HG03108 (cell line): ENCODE measurements around the gene RTF1.

ENCODE experiments used
- ATAC-seq: cut with Tn5 transposase; IDR thresholded peaks from one replicate; pipeline ENCODE4 v1.9.1; 2021; ENCODE audit warnings: moderate library complexity; ENCODE audit not compliant: unreplicated experiment

The RTF1 gene

GRCh38 chr15:41502795-41503668 lies 86.1 kb downstream of the RTF1 start:
- no peak for ATAC-seq

- ATAC-seq, result no peak
Observed at GRCh38 chr15:41503669-41504010, 86.7 kb downstream of the RTF1 start.

GRCh38 chr15:41504751-41505492 lies 88.0 kb downstream of the RTF1 start:
- no peak for ATAC-seq

DNA sequence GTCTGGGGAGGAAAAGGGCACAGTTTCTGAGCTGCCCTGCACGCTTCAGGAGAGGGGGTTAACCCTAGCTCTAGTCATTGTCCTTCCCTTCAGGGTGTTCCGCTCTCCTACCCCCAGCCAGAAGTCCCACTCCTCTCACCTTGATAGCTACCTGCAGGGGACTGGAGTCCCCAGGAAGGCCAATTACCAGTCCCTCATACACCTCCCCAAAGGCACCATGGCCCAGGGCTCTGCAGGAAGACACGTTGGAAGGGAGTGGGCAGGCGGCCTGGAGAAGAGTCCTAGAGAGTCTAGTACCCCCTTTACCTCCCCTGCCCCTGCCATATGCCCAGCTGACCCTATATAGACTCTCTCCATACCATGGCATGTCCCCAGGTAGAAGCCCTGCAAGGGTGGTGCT lies 88.9 kb downstream of the RTF1 start:
- no peak for ATAC-seq

DNA sequence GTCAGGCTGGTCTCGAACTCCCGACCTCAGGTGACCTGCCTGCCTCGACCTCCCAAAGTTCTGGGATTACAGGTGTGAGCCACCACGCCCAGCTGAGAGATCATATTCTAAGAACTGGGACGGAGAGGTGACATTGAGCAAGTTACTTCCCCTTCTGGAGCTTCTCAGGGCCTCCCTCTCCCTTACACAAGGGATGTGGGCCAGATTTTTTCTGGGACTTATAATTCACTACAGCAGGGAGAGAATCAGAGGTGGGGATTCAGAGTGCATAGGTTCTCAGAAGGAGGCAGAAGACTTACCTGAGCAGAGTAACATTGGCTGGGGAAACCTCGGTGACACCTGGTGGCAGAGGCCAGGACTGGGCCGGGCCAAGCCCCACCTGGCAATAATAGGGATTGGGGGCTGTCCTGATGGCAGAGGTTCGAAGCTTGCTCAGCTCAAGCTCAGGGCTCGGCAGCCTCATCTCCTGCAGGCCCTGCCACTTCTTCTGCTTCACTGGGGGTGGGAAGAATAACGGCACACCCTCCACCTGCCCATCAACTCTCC lies 90.0 kb downstream of the RTF1 start:
- ATAC-seq, result no peak

- ATAC-seq, result no peak
Observed at GRCh38 chr15:41507820-41508290, 91.0 kb downstream of the RTF1 start.

- ATAC-seq, result no peak
Observed at GRCh38 chr15:41510728-41511127, 93.8 kb downstream of the RTF1 start.

- ATAC-seq, result no peak
Observed at GRCh38 chr15:41511331-41511898, 94.5 kb downstream of the RTF1 start.

DNA sequence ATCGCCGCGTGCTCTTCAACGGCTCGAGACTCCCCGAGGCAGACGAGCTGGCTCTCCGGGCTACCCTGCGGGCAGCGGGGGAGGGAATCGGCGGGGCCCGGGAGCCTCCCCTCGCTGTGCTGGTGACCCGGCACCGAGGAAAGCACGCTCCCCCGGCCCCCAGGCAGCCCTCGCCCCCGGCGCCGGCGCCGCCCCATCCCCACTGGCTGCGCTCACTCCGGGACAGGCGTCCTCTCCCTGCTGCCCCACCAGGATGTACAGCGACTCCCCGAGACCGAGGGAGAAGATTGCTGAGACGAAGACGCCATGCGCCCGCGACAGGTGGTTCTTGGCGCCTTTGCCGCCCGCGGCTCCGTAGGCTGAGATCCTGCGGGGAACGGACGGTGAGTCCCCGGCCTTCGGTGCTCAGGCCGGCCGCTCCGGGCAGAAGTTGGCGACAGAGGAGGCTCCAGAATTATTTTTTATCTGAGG lies 95.0 kb downstream of the RTF1 start:
- ATAC-seq, result no peak

DNA sequence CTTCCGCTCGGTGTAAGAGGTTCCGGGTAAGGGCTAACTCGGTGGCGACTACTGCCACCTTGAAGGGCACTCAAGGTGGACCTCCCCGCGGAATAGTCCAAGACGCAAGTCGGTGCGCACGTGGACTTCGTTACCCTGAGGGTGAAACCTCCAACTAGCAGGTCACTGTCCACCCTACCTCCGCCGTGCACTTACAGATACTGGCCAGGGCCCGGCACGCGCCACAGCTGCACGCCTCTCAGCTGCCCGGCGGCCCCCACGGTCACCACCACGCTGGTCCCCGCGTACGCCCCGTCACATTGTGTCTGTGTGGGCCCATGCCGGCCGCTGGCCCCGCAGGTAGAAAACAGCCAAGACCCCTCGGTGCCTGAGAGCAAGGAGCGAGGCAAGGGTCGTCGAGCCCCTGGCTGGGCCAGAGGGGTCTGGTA lies 95.6 kb downstream of the RTF1 start:
- ATAC-seq, result no peak

GRCh38 chr15:41512940-41513505 lies 96.1 kb downstream of the RTF1 start:
- no peak for ATAC-seq

GRCh38 chr15:41513506-41514227 lies 96.8 kb downstream of the RTF1 start, which contains the start of gene LTK:
LTK (minus strand) TSS chr15:41513827; CDS start chr15:41513709, 118 bp downstream.
- no peak for ATAC-seq

GRCh38 chr15:41517895-41518449 lies 101.1 kb downstream of the RTF1 start:
- ATAC-seq, result no peak

- no peak for ATAC-seq
Observed at GRCh38 chr15:41520636-41521035, 103.7 kb downstream of the RTF1 start.

GRCh38 chr15:41521614-41522013 lies 104.7 kb downstream of the RTF1 start:
- ATAC-seq, result no peak

GRCh38 chr15:41523097-41523496 lies 106.2 kb downstream of the RTF1 start:
- ATAC-seq, result no peak

DNA sequence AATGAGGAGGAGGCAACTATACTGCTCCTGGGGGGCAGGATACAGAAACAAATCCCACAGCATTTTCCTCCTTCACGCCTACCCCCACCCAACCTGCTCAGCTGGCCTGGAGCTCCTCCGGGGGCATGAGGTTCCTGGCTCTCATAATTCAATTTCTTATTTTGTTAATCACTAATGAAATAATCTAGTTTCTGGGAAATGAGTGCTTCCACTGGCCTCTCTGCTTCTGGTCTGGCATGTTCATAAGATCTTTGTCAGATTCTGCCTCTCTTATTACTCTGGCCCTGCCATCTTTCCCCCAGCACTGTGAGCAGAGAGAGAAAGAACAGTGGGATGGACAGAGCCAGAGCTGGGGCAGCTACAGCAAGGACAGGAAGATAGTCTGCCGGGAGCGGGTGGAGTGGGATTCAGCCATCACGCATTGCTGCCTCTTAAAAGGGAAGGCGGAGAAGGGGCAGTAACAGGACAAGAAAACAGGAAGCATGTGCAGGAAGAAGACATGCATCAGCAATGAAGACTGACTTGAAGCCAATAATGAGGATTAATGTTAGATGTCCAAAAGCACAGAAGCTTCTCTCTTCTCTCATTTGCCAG lies 113.6 kb downstream of the RTF1 start:
- no peak for ATAC-seq
